ENCODE results near the gene CCL1. TPM values are rescaled to one million over a fixed set of nuclear protein-coding genes. Genes with fewer than 3 reads are reported as not detected.

CCL1 gene
- total RNA-seq, 1 experiment from 2014 or later: not detected

DNA sequence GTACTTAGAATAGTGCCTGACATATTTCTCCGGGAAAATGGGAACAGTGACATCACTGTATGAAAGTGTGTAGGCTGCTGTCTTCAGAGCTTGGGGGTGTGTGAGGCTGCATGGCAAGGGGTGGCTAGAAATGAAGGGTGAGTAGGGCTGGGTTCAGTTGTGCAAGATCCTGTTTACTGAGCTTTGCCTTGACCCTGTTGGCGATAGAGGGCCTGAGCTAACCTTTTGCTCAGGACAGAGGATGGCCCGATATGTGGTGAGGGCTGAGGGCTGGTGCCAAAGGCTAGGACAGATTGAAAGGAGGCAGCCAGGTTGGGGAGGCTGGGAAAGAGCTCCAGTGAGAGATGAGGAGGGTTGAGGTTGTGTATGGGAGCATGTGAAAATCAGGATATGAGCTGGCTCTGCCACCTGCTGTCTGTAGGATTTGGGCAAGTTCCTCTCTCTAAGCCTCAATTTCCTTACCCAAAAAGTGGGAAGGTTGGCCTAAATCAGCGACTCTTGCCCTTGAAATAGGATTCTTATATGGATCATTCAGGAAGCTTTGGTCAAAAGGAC is 6.0 kb upstream of the CCL1 start:
- peaks cover 48% of the 10 kb centered on the region for H3K27me3 Mint-ChIP-seq (ENCODE audit: unreplicated experiment)
- CTCF ChIA-PET: interaction anchor here (1.3 kb wide), 1 partner anchor 28 kb away, joined by 3 read pairs; no protein-coding TSS in a partner anchor
- intact Hi-C loops (cut with micrococcal nuclease; ENCODE audit: unreplicated experiment): no loop called here
- TF ChIP-seq, protein P1, sequence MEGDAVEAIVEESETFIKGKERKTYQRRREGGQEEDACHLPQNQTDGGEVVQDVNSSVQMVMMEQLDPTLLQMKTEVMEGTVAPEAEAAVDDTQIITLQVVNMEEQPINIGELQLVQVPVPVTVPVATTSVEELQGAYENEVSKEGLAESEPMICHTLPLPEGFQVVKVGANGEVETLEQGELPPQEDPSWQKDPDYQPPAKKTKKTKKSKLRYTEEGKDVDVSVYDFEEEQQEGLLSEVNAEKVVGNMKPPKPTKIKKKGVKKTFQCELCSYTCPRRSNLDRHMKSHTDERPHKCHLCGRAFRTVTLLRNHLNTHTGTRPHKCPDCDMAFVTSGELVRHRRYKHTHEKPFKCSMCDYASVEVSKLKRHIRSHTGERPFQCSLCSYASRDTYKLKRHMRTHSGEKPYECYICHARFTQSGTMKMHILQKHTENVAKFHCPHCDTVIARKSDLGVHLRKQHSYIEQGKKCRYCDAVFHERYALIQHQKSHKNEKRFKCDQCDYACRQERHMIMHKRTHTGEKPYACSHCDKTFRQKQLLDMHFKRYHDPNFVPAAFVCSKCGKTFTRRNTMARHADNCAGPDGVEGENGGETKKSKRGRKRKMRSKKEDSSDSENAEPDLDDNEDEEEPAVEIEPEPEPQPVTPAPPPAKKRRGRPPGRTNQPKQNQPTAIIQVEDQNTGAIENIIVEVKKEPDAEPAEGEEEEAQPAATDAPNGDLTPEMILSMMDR (IDR thresholded peaks at IDR 0.05; ENCODE audit: unreplicated experiment): no peak
- DNase-seq: no peak
- H3K27ac Mint-ChIP-seq (ENCODE audit: unreplicated experiment): no peak overlapping the region
- H3K4me3 Mint-ChIP-seq (ENCODE audit: low read depth, unreplicated experiment): no peak overlapping the region
- H3K9me3 Mint-ChIP-seq (ENCODE audit: low read depth, unreplicated experiment): no peaks in the 10 kb centered on the region
- no TSS peak for BruUV-seq (replicated peaks)
- no peaks in the 10 kb centered on the region for H3K36me3 Mint-ChIP-seq (ENCODE audit: insufficient read depth, unreplicated experiment)
- H3K4me1 Mint-ChIP-seq (ENCODE audit: low read depth, unreplicated experiment): no peaks in the 10 kb centered on the region

DNA sequence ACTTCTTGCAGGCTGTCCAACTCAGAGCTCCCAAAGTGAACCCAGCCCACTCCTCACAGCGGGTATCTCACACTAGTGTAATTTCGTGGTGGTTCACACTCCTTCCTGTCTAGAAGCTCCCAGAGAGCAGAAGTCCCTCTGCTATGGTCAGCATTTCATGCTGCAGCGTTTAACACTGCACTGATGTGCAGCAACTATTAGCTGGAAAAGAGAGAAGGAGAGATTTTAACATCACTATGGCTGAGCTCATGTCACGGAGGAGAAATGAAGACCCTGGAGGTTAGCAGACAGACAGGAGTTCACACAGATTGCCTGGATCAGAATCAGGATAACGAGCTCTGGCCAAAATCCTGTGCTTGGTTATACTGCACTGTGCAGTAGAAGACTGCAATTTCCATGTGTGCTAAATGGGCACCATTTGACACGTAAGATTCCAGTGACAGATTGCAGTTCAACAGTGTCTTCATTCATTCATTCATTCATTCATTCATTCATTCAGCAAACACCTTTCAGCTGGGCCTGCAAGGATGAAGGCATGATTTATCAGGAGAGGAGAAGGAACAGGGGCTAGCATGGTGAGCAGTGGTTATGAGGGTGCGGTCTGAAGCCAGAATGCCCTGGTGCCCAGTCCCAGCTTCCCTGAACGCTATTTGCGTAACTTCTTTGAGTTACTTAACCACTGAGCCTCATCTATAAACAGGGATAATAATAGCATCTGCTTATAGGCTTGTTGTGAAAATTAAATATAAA is 5.3 kb upstream of the CCL1 start:
- CTCF ChIA-PET: interaction anchor here (1.3 kb wide), 1 partner anchor 29 kb away, joined by 3 read pairs; no protein-coding TSS in a partner anchor
- TF ChIP-seq, protein P1 (IDR thresholded peaks at IDR 0.05; ENCODE audit: unreplicated experiment): no peak
- no peak for DNase-seq
- H3K27me3 Mint-ChIP-seq (ENCODE audit: unreplicated experiment): peaks cover 48% of the 10 kb centered on the region
- no peak overlapping the region for H3K27ac Mint-ChIP-seq (ENCODE audit: unreplicated experiment)
- H3K9me3 Mint-ChIP-seq (ENCODE audit: low read depth, unreplicated experiment): no peaks in the 10 kb centered on the region
- BruUV-seq (replicated peaks): no TSS peak
- no peak overlapping the region for H3K4me3 Mint-ChIP-seq (ENCODE audit: low read depth, unreplicated experiment)
- intact Hi-C loops (cut with micrococcal nuclease; ENCODE audit: unreplicated experiment): no loop called here
- H3K4me1 Mint-ChIP-seq (ENCODE audit: low read depth, unreplicated experiment): no peaks in the 10 kb centered on the region
- no peaks in the 10 kb centered on the region for H3K36me3 Mint-ChIP-seq (ENCODE audit: insufficient read depth, unreplicated experiment)

DNA sequence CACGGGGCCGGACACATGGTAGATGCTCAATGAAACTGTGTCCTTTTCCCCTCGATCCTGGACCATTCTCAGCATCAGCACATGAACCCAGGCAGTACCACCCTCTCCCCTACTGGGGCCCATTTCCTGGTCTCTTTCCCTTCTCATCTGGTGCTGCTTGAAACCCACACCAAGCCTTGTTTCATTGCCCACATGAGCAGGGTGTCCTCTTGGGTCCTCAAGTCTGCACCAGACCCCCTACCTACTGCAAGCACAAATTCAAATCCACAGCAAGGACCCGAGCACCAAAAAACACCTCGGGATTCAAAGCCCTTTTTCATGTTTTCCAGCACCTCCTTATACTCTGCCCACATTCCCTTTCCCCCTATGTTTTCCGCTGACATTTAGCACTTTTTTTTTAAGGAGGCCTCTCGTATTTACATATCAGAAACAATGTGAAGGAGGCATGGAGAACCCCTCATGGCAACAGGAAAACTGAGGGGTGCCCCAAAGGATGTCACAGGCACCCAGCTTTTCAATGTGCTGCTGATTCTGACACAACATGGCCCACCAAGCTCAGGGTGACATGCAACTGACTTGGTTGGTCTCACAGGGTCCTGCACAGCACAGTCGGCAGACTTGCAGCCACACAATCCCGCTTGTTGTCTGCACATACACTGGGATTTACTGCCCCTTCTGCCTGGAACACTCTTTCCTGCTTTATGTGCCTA is 4.6 kb upstream of the CCL1 start:
- DNase-seq: no peak
- Mint-ChIP-seq H3K27ac (ENCODE audit: unreplicated experiment) (no peak overlapping the region), H3K9me3 (ENCODE audit: low read depth, unreplicated experiment) (no peaks in the 10 kb centered on the region), H3K27me3 (ENCODE audit: unreplicated experiment) (peaks cover 48% of the 10 kb centered on the region), H3K36me3 (ENCODE audit: insufficient read depth, unreplicated experiment) (no peaks in the 10 kb centered on the region), H3K4me3 (ENCODE audit: low read depth, unreplicated experiment) (no peak overlapping the region), H3K4me1 (ENCODE audit: low read depth, unreplicated experiment) (no peaks in the 10 kb centered on the region)
- CTCF ChIA-PET: interaction anchor here (1.3 kb wide), 1 partner anchor 29 kb away, joined by 3 read pairs; no protein-coding TSS in a partner anchor
- TF ChIP-seq, protein P1 (IDR thresholded peaks at IDR 0.05; ENCODE audit: unreplicated experiment): no peak
- no TSS peak for BruUV-seq (replicated peaks)
- intact Hi-C loops (cut with micrococcal nuclease; ENCODE audit: unreplicated experiment): no loop called here

DNA sequence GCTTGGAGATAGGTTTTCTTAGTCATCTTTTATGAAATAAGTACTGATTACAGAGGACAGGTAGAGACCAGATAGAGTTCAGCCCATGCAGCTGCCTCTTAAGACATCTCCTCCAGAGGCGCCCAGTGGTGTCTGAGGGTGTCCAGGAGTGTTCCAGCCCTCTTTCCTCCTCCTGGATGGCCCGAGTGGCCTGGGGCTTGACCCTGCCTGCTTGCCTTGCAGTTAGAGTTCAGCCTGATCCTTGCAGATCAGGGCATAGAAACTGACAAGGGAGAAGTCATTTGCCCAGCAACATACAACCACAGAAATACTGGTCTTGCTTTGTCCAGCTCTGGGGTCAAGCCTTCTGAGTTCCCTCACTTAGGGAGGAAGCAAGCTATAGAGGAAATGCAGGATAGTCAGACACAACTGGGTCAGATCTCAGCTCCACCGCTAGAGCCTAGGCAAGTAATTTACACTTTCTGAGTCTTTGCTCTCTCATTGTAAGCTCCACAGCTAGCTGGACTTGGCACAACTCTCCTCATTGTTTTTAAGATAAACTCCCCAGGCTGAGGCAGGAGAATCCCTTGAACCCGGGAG is 3.6 kb upstream of the CCL1 start:
- H3K36me3 Mint-ChIP-seq (ENCODE audit: insufficient read depth, unreplicated experiment): no peaks in the 10 kb centered on the region
- no peaks in the 10 kb centered on the region for H3K9me3 Mint-ChIP-seq (ENCODE audit: low read depth, unreplicated experiment)
- CTCF ChIA-PET: no interaction called here
- no peak for DNase-seq
- H3K4me3 Mint-ChIP-seq (ENCODE audit: low read depth, unreplicated experiment): no peak overlapping the region
- no peak overlapping the region for H3K27ac Mint-ChIP-seq (ENCODE audit: unreplicated experiment)
- BruUV-seq (replicated peaks): no TSS peak
- TF ChIP-seq, protein P1 (IDR thresholded peaks at IDR 0.05; ENCODE audit: unreplicated experiment): no peak
- H3K4me1 Mint-ChIP-seq (ENCODE audit: low read depth, unreplicated experiment): no peaks in the 10 kb centered on the region
- H3K27me3 Mint-ChIP-seq (ENCODE audit: unreplicated experiment): peaks cover 48% of the 10 kb centered on the region
- intact Hi-C loops (cut with micrococcal nuclease; ENCODE audit: unreplicated experiment): no loop called here

Data from Calu3 (cell line).